Measurements from ENCODE around the gene FAR2. TPM values are rescaled to one million over a fixed set of nuclear protein-coding genes. Genes with fewer than 3 reads are reported as not detected.

Gene FAR2
- total RNA-seq, 1 donor from 2014 or later = 15.9 TPM

GRCh38 chr12:29354954-29355353 is 205.9 kb downstream of the FAR2 start:
- Mint-ChIP-seq H3K27me3 (no peaks in the 10 kb centered on the region), H3K4me3 (no peak overlapping the region), H3K4me1 (ENCODE audit: unreplicated experiment) (no peaks in the 10 kb centered on the region), H3K9me3 (no peaks in the 10 kb centered on the region), H3K27ac (no peak overlapping the region), H3K36me3 (peaks cover 27% of the 10 kb centered on the region)
- no peak for TF ChIP-seq CTCF (conservative IDR thresholded peaks at IDR 0.05)
- no peak for DNase-seq (ENCODE audit: extremely low spot score, unreplicated experiment)

DNA sequence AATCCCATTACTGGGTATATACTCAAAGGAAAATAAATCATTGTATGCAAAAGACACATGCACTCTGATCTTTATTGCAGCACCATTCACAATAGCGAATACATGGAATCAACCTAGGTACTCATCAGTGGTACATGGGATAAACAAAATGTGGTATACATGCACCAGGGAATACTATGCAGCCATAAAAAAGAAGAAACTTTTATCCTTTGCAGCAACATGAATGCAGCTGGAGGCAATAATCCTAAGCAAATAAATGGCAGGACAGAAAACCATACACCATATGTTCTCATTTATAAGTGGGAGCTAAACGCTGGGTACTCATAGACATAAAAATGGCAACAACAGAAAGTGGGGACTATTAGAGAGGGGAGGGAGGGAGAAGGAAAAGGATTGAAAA is 216.0 kb downstream of the FAR2 start:
- peaks cover 33% of the 10 kb centered on the region for H3K36me3 Mint-ChIP-seq
- no peaks in the 10 kb centered on the region for H3K9me3 Mint-ChIP-seq
- H3K4me3 Mint-ChIP-seq = no peak overlapping the region
- TF ChIP-seq CTCF (conservative IDR thresholded peaks at IDR 0.05) = no peak
- no peak overlapping the region for H3K27ac Mint-ChIP-seq
- no peak for DNase-seq (ENCODE audit: extremely low spot score, unreplicated experiment)
- no peaks in the 10 kb centered on the region for H3K4me1 Mint-ChIP-seq (ENCODE audit: unreplicated experiment)
- no peaks in the 10 kb centered on the region for H3K27me3 Mint-ChIP-seq

DNA sequence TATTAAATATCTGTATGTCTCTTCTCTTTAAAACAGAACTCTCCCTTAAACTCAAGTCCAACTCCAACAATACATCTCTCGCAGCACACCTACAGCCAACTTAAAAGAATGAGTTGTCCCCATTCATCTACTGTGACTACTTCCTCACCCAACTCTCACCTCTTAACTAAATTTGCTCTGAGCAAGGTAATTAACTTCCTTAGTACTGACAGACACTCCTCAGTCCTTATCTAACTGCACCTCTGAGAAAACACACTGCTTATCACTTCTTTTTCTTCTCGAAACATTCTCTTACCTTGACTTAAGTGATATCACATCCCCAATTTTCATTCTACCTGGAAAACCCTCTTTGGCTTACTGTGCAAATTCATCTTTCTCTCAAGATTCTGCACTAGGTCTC is 224.9 kb downstream of the FAR2 start:
- Mint-ChIP-seq H3K9me3 (no peaks in the 10 kb centered on the region), H3K36me3 (peaks cover 28% of the 10 kb centered on the region), H3K4me1 (ENCODE audit: unreplicated experiment) (no peaks in the 10 kb centered on the region), H3K27me3 (no peaks in the 10 kb centered on the region), H3K4me3 (no peak overlapping the region), H3K27ac (no peak overlapping the region)
- no peak for DNase-seq (ENCODE audit: extremely low spot score, unreplicated experiment)
- no peak for TF ChIP-seq CTCF (conservative IDR thresholded peaks at IDR 0.05)

DNA sequence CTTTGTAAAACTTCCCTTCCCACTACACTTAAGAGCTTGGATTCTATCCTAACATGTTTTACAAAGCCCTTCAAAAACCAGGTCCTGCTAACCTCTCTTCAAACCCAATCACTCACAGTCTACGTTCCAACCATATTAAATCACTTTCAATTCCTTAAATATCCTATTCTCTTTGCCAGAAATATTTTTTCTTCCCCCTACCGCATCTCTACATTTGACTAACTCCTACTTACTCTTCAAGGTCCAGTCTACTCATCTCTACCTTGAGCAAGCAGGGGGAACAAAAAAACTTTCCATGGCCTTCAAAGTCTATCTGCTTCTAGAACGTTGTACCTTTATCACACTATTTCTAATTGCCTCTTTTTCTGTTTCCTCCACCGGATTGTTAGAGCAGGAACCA is 225.8 kb downstream of the FAR2 start:
- H3K4me3 Mint-ChIP-seq = no peak overlapping the region
- TF ChIP-seq CTCF (conservative IDR thresholded peaks at IDR 0.05) = no peak

DNA sequence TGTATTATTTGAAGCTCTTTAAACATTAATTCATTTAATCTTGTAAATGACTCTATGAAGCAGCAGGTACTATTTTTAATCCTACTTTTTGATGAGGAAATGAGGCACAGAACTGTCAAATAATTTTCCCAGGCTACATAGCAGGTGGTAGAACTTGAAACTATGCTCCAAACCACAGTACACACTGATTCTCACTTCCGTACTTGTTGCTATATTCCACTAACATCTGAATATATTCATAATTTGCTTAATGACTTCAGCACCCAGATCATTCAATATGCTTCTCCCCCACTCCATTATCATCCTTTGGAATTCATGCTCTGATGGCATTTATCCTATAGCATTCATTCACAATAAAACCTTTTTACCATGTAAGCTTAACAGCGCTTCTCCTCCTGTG is 227.0 kb downstream of the FAR2 start:
- Mint-ChIP-seq H3K27ac (no peak overlapping the region), H3K4me1 (ENCODE audit: unreplicated experiment) (no peaks in the 10 kb centered on the region), H3K27me3 (no peaks in the 10 kb centered on the region), H3K9me3 (no peaks in the 10 kb centered on the region), H3K4me3 (no peak overlapping the region), H3K36me3 (peaks cover 26% of the 10 kb centered on the region)
- no peak for DNase-seq (ENCODE audit: extremely low spot score, unreplicated experiment)
- no peak for TF ChIP-seq CTCF (conservative IDR thresholded peaks at IDR 0.05)

More for the DNA sequence above, 225.8 kb downstream of the FAR2 start:
- H3K4me1 Mint-ChIP-seq (ENCODE audit: unreplicated experiment) = no peaks in the 10 kb centered on the region
- no peak overlapping the region for H3K27ac Mint-ChIP-seq
- no peaks in the 10 kb centered on the region for H3K27me3 Mint-ChIP-seq
- no peaks in the 10 kb centered on the region for H3K9me3 Mint-ChIP-seq
- peaks cover 28% of the 10 kb centered on the region for H3K36me3 Mint-ChIP-seq
- DNase-seq (ENCODE audit: extremely low spot score, unreplicated experiment) = no peak

Data from type B pancreatic cell (in vitro differentiated cells).